Subcutaneous abdominal adipose tissue (tissue), 5 donors: ENCODE results near the gene ZXDA.

Source experiments
- H3K27ac ChIP-seq: one replicate; pipeline ENCODE4 v1.7.0; 2013; ENCODE audit warnings: low read depth, mild to moderate bottlenecking, inconsistent platforms, low read length, moderate library complexity
- H3K27me3 ChIP-seq, 5 donors: one replicate each; pipeline ENCODE4 v1.7.0; 2013; ENCODE audit warnings: low read length in 5 of 5, inconsistent platforms in 1 of 5; ENCODE audit not compliant: control insufficient read depth in 5 of 5, insufficient read depth in 4 of 5
- H3K36me3 ChIP-seq, 5 donors: one replicate each; pipeline ENCODE4 v1.7.0; 2013; ENCODE audit warnings: low read length in 5 of 5; ENCODE audit not compliant: control insufficient read depth in 5 of 5, insufficient read depth in 5 of 5
- H3K4me1 ChIP-seq, 5 donors: one replicate each; pipeline ENCODE4 v1.7.0; 2013; ENCODE audit warnings: low read length in 5 of 5, mild to moderate bottlenecking in 3 of 5, moderate library complexity in 1 of 5; ENCODE audit not compliant: control insufficient read depth in 5 of 5, insufficient read depth in 5 of 5
- H3K4me3 ChIP-seq, 5 donors: one replicate each; pipeline ENCODE4 v1.7.0; 2013; ENCODE audit warnings: low read length in 5 of 5, low read depth in 1 of 5
- H3K9ac ChIP-seq, 5 donors: one replicate each; pipeline ENCODE4 v1.7.0; 2013; ENCODE audit warnings: low read length in 5 of 5, mild to moderate bottlenecking in 4 of 5, moderate library complexity in 3 of 5
- H3K9me3 ChIP-seq, 5 donors: one replicate each; pipeline ENCODE4 v1.7.0; 2013; ENCODE audit warnings: low read length in 5 of 5; ENCODE audit not compliant: control insufficient read depth in 5 of 5
- donor health status: healthy.
- donor health status: healthy.
- donor health status: healthy.
- donor health status: healthy.
- donor health status: healthy.

ZXDA gene

DNA sequence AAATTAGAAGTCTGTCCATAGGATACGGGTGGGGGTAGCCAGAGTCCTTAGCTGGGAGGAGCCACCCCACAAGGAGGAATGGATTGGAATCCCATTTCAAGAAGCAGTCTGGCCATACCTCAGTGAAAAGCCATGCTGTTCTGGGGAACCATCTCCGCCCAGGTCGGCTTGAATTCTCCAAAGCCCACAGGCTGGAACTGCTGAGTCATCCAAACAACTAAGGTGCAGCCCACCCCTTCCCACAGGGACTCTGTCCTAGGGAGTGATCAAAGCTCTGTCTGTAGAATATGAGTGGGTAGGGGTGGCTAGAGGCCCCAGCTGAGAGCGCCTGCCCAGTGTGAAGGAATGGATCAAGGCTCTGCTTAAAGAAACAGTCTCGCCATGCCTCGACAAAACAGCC is 38.8 kb downstream of the ZXDA start:
- Histone ChIP-seq H3K27me3 (peaks cover 0 to 10% (median 2%) of the 10 kb centered on the region in 5 donors), H3K4me1 (no peaks in the 10 kb centered on the region), H3K9ac (no peak overlapping the region), H3K4me3 (no peak overlapping the region), H3K36me3 (no peaks in the 10 kb centered on the region), H3K27ac (no peak overlapping the region), H3K9me3 (peaks cover 0 to 19% (median 2%) of the 10 kb centered on the region in 5 donors)
